Activated B cell treated with CpG ODN at 0.5 μM for 24 hours (primary cell): ENCODE data around the gene ARFGAP2. TPM values are rescaled to one million over a fixed set of nuclear protein-coding genes. Genes with fewer than 3 reads are reported as not detected.

ENCODE experiments used
- ATAC-seq: fragments of 200-7000 bp; cut with Tn5 transposase; one replicate; pipeline ENCODE4 v1.10.0; 2021; ENCODE audit warnings: low read depth, mild to moderate bottlenecking, moderate library complexity
- CTCF ChIA-PET: fragments of 350-600 bp; sonication (Branson Sonifier 250); formaldehyde crosslinking; loops from one replicate; lab custom pipeline; 2021; ENCODE audit warnings: antibody characterized with exemption; lab: Charles Lee
- POLR2A ChIA-PET: fragments of 350-600 bp; sonication (Branson Sonifier 250); formaldehyde crosslinking; loops from one replicate; lab custom pipeline; 2021; ENCODE audit warnings: antibody characterized with exemption; lab: Charles Lee
- DNase-seq: peaks from one replicate; pipeline ENCODE4 v3.0.0; 2022
- H3K27ac Mint-ChIP-seq: one replicate; pipeline ENCODE4 v1.8.0; 2020; ENCODE audit warnings: mixed read lengths
- H3K27me3 Mint-ChIP-seq: one replicate; pipeline ENCODE4 v1.8.0; 2021; ENCODE audit warnings: mixed read lengths
- H3K36me3 Mint-ChIP-seq: one replicate; pipeline ENCODE4 v1.8.0; 2021; ENCODE audit warnings: low read depth, mixed read lengths
- H3K4me1 Mint-ChIP-seq: one replicate; pipeline ENCODE4 v1.8.0; 2021; ENCODE audit warnings: mixed read lengths
- H3K4me3 Mint-ChIP-seq: one replicate; pipeline ENCODE4 v1.8.0; 2020; ENCODE audit warnings: mild to moderate bottlenecking, mixed read lengths
- H3K9me3 Mint-ChIP-seq: one replicate; pipeline ENCODE4 v1.8.0; 2020; ENCODE audit warnings: mixed read lengths
- CTCF ChIP-seq: fragments of 200-600 bp; IDR thresholded peaks from one replicate; pipeline ENCODE4 v1.8.0; 2022; ENCODE audit warnings: antibody characterized with exemption, mild to moderate bottlenecking
- intact Hi-C: fragments of 100-400 bp; cut with micrococcal nuclease; formaldehyde crosslinking; loops from one replicate; pipeline ENCODE4 v1.15.1; 2024
- total RNA-seq: library from RNA; stranded (reverse); gene quantifications from 2 replicates; pipeline ENCODE4 v1.2.3, GENCODE V29; 2022

The ARFGAP2 gene
- total RNA-seq, 1 donor from 2014 or later = 176 TPM

DNA sequence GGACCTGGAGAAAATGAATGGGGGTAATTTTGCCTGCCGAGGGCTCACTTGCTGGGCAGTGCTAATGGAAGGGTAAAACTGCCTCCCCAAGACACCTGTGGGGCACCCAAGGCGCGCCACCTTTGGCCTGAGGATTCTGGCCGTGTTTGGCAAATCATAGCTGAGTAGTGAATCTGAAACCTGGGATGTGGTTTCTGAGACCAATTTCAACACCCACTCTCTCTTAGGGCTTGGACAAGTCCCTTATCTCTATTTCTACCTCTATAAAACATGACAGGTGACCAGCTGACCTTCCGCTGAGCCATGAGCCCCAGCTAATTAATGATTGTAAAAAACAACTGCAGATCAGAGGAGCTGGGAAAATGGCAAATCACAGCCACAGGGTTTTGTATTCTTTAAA, 11.0 kb upstream of the ARFGAP2 start:
- ATAC-seq = no peak
- peaks cover 15% of the 10 kb centered on the region for H3K27me3 Mint-ChIP-seq
- no peak for DNase-seq
- H3K36me3 Mint-ChIP-seq = no peaks in the 10 kb centered on the region
- TF ChIP-seq CTCF = no peak
- peak overlapping the region; percentile 80 for H3K4me3 Mint-ChIP-seq
- POLR2A ChIA-PET = interaction anchor here (0.6 to 2.2 kb wide), 7 partner anchors 16 to 731 kb away, joined by 3 to 27 read pairs (median 4); partner anchors contain the start of genes ACP2 and DDB2
- CTCF ChIA-PET = interaction anchor here (1.4 to 1.8 kb wide), 4 partner anchors 27 to 225 kb away, joined by 3 to 5 read pairs (median 5); partner anchors contain the start of gene DDB2
- H3K9me3 Mint-ChIP-seq = no peaks in the 10 kb centered on the region
- H3K4me1 Mint-ChIP-seq = peaks cover 9% of the 10 kb centered on the region
- no peak overlapping the region for H3K27ac Mint-ChIP-seq
- intact Hi-C loops = no loop called here

DNA sequence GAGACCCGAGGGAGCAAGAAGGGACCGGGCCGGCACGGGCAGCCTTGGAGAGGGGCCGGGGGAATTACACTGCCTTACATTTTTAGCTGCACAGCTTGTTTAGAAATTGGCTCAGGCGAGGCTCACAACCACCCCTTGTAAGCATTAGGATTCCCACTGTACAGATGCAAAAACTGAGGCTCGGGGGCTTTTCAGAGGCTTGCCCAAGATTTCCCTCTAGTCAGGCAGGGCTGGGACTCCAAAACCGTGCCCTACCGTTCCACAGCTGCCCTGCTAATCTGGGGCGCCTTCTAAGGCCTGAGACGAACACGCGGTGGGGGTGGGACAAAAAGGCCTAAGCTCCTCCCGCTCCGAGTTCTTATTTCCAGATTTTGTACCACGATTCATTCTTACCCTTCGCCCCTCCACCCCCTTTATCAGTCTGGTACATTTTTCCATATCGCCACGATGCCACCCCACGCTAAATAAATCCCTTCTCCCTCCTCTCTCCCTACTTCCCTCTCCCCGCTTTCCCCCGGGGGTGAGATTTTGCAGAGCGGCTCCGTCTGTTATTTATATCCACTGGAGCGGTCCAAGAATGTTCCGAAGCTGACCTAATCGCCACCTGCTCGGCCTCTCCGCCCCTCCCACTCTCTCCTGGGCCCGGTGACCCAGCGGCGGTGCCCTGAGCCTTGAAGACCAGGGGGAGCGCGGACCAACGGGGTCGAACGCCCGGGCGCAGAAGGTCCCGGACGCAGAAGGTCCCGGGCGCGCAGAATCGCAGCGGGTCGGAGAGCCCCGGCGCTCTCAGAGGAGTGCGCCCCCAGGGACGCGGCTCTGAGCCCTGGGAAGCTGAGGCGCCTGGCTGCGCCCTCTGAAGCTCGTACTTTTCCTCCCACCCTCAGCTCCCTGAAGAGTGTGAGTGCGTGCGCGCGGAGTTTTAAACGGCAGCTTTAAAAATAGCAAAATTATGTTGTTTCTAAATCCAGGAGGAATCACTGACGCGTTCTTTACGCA, 10.3 kb upstream of the ARFGAP2 start:
- ATAC-seq = peak; percentile 57
- peak; percentile 35 for DNase-seq
- Mint-ChIP-seq H3K36me3 (no peaks in the 10 kb centered on the region), H3K4me1 (peaks cover 9% of the 10 kb centered on the region), H3K9me3 (no peaks in the 10 kb centered on the region), H3K27ac (no peak overlapping the region), H3K27me3 (peaks cover 15% of the 10 kb centered on the region), H3K4me3 (peak overlapping the region; percentile 80)
- ChIA-PET CTCF (interaction anchor here (0.9 to 1.8 kb wide), 7 partner anchors 9 to 666 kb away, joined by 3 to 5 read pairs (median 4); partner anchors contain the start of gene DDB2), POLR2A (interaction anchor here (0.6 to 2.2 kb wide), 9 partner anchors 15 to 732 kb away, joined by 3 to 27 read pairs (median 4); partner anchors contain the start of genes ACP2, DDB2 and MADD)
- intact Hi-C loops = loop anchor here (1.0 kb wide), 2 partner anchors 10 to 27 kb away; partner anchors contain the start of gene DDB2
- TF ChIP-seq CTCF = no peak

GRCh38 chr11:47186076-47186699, 9.5 kb upstream of the ARFGAP2 start, which contains the start of gene PACSIN3:
TSS of gene PACSIN3 (minus strand) at chr11:47186434. CDS start at chr11:47182727, 3,707 bp downstream.
- H3K36me3 Mint-ChIP-seq = no peaks in the 10 kb centered on the region
- intact Hi-C loops = loop anchor here (1.0 kb wide), 2 partner anchors 9 to 28 kb away; partner anchors contain the start of gene DDB2
- CTCF ChIA-PET = interaction anchor here (0.9 to 1.8 kb wide), 6 partner anchors 8 to 666 kb away, joined by 3 to 5 read pairs (median 4); partner anchors contain the start of gene DDB2
- DNase-seq = peak; percentile 55
- TF ChIP-seq CTCF = no peak
- H3K9me3 Mint-ChIP-seq = no peaks in the 10 kb centered on the region
- H3K27ac Mint-ChIP-seq = no peak within 1 kb of the TSS
- peak; percentile 78 for ATAC-seq
- H3K4me3 Mint-ChIP-seq = peak within 1 kb of the TSS; percentile 80
- peaks cover 13% of the 10 kb centered on the region for H3K27me3 Mint-ChIP-seq
- peaks cover 9% of the 10 kb centered on the region for H3K4me1 Mint-ChIP-seq
- POLR2A ChIA-PET = interaction anchor here (0.6 to 2.2 kb wide), 5 partner anchors 28 to 84 kb away, joined by 4 to 27 read pairs (median 8); partner anchors contain the start of genes DDB2 and MADD

- intact Hi-C loops = loop anchor here (1.0 kb wide), 2 partner anchors 8 to 29 kb away; partner anchors contain the start of gene DDB2
These were observed 8.8 kb upstream of the ARFGAP2 start for GRCh38 chr11:47185305-47186075.

More at GRCh38 chr11:47185305-47186075, 8.8 kb upstream of the ARFGAP2 start:
- POLR2A ChIA-PET = interaction anchor here (0.5 to 2.1 kb wide), 5 partner anchors 15 to 186 kb away, joined by 3 to 16 read pairs (median 4); partner anchors contain the start of genes DDB2 and MADD
- Mint-ChIP-seq H3K9me3 (no peaks in the 10 kb centered on the region), H3K36me3 (no peaks in the 10 kb centered on the region), H3K27me3 (peaks cover 11% of the 10 kb centered on the region), H3K27ac (no peak overlapping the region), H3K4me3 (peak overlapping the region; percentile 48), H3K4me1 (peaks cover 9% of the 10 kb centered on the region)
- TF ChIP-seq CTCF = no peak
- ATAC-seq (no peak), DNase-seq (no peak)
- CTCF ChIA-PET = interaction anchor here (0.8 to 1.0 kb wide), 2 partner anchors 33 to 74 kb away, joined by 4 read pairs; no protein-coding TSS in a partner anchor
